GM21515 (cell line): ENCODE measurements around the gene SEC23IP.

Experiments
- ATAC-seq: cut with Tn5 transposase; IDR thresholded peaks from one replicate; pipeline ENCODE4 v1.9.1; 2021; ENCODE audit not compliant: unreplicated experiment

SEC23IP gene

DNA sequence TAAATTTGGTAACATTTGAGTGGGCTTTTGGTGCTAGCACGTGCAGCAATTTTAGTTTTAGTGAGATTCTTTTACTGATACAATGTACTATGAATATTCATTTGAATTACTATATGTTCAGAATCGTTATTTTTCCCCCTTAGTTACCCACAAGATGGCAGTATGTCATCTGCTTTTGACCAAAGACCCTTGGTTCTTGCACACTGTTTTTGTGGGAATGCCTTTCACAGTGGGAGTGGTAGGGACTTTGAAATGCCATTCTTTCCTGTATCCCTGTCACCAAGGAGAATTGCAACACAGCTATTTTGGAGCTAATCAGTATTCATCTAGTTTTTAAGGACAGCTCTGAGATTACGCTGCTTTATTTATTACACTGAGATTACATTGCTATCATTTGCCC, 40.6 kb downstream of the SEC23IP start:
- no peak for ATAC-seq

DNA sequence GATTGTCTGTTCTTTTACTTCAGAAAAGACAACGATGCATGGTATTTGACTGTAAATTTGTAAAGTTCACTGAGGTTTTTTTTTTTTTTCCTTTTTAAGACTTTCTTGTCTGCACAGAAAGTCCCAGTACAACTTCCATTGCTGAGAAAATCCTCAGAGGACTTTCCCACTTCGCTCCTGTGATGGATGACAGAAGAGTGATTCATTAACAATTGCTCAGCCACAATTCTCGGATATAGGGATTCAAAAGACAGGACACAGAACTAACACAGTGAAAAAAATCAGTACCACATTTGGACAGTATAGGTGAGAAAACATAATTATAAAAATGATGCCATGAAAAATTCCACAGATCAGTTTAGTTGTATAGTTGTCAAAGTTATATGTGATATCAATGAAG, 48.0 kb downstream of the SEC23IP start:
- no peak for ATAC-seq

DNA sequence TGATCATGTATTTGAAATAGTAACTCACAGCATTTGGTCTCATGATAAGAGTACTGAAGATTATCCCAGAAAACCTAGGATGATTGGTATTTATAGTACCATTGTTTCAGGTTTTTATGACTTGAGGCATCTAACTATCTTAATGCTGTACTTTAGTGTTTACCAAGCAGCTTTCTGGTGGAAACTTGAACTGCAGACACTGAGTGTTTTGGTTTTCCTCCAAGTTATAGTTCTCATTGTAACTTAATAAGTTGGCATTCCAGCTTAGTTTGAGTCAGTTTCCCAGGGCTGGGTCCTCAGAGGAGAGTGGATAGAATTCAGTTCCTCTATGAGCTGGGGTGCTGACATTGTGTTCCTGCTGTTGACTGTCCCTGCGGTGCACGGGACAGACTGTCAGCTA, 50.4 kb downstream of the SEC23IP start:
- ATAC-seq, result no peak

DNA sequence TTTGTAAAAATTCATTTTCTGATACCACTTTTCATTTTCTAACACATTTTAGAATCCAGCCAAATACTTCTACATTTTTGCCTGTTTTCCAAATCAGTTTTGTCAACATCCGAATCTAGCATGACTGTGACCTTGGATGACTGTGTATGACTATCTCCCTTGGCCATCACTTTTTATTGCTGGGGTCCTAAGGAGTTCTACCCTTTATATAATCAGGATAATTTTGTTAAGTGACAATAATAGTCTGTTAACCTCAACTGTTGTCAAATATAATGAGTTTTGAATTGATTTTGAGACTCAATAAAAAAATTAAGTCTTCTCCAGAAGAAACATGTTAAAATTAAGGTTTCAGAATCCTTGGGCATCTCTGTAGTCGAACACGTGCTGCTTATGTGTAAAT, 53.3 kb downstream of the SEC23IP start:
- no peak for ATAC-seq

DNA sequence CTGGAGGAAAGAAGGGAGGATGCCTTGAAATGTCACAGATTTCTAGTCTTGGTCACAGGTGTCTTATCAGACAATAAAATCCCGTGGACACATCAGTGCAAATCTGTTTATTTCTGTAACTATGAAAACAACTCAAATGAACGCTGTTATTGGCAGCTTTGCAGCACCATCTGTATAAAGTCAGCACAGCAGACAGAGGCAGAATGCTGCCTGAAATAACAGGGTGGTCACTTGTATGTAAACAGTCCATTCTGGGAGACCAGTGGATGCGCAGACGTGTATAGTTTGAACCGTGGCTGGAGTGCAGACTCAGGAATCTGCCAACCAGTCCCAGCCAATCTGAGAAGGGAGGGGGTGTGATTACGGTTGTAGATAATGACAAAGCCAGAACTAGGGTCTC, 54.8 kb downstream of the SEC23IP start:
- ATAC-seq, result no peak

DNA sequence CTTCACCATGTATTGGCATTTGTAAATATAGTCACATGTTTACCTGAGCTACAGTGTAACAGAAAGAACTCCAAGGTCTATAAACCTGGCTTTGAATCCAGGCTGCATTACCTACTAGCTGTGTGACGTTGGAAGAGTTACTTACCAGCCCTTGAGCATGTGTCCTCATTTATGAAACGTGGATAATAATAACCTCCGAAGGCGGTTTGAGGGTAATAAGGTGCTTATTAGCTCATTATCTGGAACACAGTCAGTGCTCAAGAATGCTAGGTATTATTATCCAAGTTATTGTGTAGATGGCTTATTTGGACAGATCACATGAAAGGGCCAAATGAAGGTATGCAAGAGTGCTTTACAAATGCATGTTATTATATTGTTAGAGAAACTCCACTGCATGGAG, 64.9 kb downstream of the SEC23IP start:
- ATAC-seq, result no peak

DNA sequence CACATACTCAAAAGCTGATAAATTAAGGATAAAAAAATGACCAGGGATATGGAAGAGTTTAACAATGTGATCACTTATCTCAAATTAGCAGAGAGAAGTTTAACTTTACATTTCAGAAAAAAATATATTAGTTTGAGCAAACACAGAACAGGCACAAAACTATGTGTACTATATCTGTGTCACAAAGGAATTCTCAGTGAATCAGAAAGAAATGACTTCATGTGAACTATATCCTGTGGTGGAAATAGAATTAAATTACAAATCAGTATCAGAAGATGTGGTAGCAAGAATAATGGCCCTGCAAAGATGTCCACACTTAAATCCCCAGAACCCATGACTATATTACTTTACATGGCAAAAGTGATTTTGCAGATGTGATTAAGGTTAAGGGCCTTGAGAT, 70.3 kb downstream of the SEC23IP start:
- ATAC-seq, result no peak

DNA sequence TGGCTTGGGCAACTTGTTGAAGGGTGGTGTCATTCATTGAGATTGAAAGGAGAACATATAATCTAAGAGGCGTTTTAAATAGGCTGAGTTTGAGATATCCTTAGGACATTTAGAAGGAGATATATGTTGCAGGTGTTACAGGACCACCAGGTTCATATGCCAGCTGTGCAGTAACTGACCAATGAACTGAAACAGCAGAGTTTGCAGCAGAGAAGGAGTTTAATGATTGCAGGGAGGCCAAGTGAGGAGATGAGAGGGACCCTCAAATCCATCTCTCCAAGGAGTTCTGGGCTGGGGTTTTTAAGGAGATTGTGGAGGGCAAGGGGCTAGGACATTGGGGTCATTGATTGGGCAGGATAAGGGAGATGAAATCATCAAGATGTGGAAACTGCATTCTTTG, 74.5 kb downstream of the SEC23IP start:
- ATAC-seq, result no peak

DNA sequence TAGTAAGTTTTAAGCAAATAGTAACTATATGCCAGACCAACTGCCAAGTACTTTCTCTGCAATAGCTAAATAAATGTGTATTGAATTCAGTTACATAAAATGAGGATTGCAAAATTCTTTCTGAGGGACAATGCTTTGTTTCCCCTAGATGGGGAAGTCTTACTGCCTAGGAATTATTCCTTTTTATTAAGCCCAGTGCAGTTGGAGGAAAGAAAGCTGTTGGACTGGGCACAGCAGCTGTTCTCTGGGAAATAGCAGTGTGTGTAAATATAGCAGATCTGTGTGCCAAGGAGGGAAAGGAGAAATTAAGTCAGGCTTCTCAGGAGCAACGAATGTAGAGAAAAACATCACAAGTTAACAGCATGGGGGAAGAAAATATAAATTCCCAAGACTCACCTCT, 77.1 kb downstream of the SEC23IP start:
- ATAC-seq, result no peak

DNA sequence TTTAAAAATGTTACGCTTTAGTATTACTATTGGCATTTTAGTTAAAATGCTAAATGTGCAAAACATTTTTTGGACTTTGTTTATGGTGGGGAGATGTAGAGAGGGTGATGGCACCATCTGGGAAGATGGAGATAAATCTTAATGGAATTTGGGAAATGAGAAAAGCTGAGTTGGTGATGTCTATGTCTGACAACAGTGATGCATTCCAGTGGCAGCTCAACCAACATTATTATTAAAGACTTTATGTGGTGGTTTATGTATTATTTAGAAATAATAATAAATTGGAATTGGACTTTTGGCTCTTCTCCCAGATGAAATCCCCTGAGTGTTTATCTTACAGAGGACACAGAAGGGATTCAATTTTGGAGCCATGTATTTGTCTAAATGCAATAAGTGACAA, 77.6 kb downstream of the SEC23IP start:
- no peak for ATAC-seq

DNA sequence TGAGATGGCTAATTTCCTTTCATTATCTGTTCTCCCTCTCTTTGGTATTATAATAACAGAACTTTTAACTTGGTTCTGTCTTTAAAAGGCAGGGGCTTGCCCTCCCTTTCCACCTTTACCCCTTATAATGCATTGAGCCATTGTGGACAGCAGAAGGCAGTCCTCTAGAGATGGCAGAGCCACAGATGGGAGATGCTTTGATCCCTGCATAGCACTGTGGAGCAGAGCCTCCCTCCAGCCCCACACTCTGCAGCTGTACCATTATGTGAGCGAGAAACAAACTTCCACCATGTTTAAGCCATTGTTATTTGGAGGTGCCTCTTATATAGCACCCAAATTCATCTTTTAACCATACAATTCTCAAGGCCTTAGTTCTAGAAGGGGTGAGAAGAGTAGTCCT, 78.4 kb downstream of the SEC23IP start:
- no peak for ATAC-seq

DNA sequence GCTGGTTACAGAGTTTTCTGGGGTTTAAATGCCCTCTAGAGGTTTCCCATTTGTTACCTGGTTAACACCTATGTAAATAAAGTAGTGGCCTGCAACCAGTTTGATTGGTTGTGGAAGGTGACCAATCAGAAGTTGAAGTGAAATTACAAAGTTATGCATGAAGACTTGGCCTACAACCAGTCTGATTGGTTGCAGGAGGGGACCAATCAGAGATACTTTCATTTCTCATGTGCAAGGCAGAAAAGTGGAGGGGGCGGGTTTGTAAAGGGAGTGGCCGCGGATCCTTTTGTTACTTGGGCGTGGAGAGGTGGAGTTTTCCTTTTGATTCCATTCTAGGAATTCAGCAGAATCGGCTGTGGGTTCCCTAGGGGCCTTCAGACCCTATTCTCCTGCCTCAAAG, 80.8 kb downstream of the SEC23IP start:
- ATAC-seq, result no peak

DNA sequence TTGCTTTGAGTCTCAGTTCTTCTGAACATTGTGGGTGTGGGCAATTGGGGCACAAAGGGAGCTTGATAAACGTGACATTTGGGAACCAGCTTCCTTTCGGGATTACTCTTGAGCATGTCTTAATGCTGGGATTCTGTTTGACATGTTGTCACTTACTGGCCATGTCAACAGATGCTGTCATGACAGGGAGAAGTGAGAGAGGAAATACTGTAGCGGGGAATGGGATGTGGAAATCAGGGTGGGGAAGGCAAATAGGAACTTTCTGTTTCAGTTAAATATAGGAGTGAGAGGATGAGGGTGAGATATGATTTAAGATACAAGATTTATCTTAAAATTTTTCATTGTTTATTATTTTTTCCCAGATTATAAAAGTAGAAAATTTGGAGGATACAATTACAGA, 83.9 kb downstream of the SEC23IP start:
- no peak for ATAC-seq

DNA sequence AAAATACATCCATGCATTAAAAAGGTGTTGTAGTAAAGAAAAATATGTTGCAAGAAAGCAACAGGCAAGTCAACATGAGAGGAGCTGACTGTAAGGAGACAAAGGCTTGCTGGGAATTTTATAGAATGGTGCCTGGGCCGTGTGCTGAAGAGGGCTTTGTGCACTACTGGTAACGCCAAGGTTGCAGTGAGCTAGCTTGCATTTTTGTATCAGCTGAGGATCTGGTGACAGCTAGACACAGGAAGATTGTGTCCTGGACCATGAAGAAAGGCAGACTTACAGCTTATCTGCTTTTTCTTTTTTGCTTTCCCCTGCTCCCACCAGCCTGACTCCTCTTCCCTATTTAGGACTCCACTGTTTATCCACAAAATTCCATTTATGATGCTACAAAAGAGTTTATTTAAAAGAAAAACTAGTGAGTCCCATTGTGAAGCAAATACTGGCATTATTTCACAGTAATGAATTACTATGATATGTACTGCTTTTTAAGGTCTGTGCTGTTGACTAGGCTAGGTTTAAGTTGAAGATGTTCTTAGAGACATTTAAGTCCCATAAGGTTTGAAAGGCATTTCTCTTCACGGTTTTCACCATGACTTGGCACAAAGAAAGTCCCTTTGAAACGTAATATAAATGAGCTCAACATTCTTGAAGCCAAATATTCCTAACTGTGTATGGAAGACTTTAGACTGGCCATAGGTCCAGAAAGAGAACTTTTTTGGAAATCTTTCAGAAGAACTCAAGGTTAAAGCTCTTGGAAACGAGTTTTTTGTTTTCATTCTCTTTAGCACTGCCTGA, 88.6 kb downstream of the SEC23IP start:
- no peak for ATAC-seq

DNA sequence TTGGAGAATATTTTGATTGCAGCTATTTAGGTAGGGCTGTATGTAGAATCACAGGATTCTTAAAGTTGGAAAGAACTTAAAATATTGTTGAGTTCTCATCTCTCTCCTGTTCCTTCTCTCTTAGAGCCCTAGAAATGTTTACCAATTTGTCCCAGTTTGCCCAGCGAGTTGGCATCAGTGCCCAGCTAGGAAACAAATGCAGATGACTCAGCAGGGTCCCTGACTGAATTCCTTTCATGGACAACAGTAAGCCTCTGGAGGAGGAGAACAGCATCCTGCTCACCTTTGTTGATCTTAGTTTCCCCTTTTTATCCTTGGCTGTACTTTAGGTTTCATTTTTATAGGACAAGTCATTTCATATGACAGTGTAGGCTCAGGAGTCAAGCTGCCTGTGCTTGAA, 89.3 kb downstream of the SEC23IP start:
- no peak for ATAC-seq

DNA sequence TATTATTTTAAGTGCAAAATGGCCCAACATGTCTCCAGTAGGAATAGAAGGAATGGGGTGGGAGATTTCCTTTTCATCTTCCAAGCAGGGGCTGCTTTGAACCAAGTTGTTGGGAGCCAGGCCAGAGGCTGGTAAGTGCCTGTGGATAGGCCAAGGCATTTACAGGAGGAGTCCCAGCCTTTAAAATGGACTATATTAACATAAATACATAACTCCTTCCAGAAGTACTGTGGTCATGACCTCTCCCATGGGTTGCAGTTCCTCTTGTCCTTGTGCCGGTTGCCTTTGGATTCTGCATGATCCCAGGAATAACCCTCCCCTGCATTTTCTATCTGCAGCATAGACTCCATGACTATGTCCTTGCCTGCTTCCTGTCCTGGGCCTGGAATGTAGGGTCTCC, 95.8 kb downstream of the SEC23IP start:
- no peak for ATAC-seq

DNA sequence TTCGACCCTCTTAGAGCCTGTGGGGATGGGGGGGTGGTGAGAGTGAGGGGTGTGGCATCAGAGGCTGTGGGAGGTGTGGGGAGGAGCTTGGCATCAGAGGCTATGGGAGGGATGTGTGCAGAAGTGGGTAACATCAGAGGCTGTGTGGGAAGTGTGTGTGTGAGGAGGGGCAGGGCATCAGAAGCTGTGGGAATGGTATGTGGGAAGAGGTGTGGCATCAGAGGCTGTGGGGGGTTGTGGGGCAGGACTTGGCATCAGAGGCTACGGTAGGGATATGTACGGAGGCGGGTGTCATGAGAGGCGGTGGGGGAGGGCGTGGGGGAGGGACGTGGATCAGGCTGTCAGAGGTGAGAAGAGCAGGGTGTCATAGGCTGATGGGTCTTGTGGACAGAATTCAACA, 97.4 kb downstream of the SEC23IP start:
- ATAC-seq, result no peak

DNA sequence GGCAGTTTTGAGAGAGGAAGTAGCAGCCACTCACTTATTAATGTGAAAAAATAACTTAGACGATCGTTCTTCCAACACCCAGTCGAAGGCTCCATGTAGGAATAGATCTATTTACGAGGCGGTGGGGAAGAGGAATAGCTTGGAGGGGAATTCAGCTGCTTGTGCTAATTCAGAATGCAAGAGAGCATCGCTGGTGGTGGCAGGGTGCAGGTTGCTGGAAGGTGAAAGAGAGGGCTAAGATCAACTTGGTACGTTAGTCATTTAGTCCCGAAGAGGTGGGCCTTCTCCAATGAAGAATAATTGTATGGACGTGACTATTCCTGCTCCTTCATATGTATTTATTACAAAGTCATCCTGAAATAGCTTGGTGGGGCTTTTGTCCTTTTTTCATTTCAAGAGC, 98.5 kb downstream of the SEC23IP start:
- no peak for ATAC-seq

DNA sequence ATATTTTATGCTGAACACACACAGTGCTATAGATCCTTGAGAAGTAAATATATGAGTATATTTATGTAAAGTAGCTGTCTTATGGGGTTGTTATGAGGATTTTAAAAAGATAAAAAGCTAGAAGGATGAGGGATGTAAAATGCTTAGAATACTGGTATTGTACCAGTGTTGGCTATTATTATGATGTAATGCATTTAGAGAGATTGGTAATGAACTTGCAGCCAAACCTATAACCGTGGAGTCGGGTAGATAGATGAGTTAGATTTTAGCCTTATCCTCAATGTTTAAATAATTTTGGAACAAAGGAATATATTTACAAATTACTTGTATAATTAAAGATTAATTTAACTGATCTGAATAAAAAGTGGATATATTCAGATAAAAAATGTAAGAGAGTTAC, 99.3 kb downstream of the SEC23IP start:
- no peak for ATAC-seq
